ENCODE data around the gene CYP4F3.
"Not testable (repeated sequence)": the region's sequence is repeated elsewhere in the genome, so short reads cannot be mapped to it uniquely, and the experiment has no call there.

CYP4F3 gene

GRCh38 chr19:15633082-15633835 is 7.4 kb upstream of the CYP4F3 start:
- DNase-seq: no peak

GRCh38 chr19:15634105-15634504 is 6.6 kb upstream of the CYP4F3 start:
- DNase-seq: no peak

- no peak for DNase-seq
Measured at GRCh38 chr19:15635016-15635805, 5.5 kb upstream of the CYP4F3 start.

GRCh38 chr19:15636026-15636425 is 4.7 kb upstream of the CYP4F3 start:
- no peak for DNase-seq

- DNase-seq: no peak
Measured at GRCh38 chr19:15639596-15639995, 1.1 kb upstream of the CYP4F3 start.

- no peak for DNase-seq
Measured at GRCh38 chr19:15640904-15641597, 354 bp downstream of the CYP4F3 start.

GRCh38 chr19:15641901-15642491 is 1.3 kb downstream of the CYP4F3 start:
- DNase-seq: no peak

GRCh38 chr19:15642807-15643206 is 2.1 kb downstream of the CYP4F3 start:
- no peak for DNase-seq

GRCh38 chr19:15643387-15643786 is 2.7 kb downstream of the CYP4F3 start:
- DNase-seq: no peak

GRCh38 chr19:15644066-15644741 is 3.5 kb downstream of the CYP4F3 start:
- DNase-seq: no peak

- DNase-seq: no peak
Measured at GRCh38 chr19:15644816-15645215, 4.1 kb downstream of the CYP4F3 start.

GRCh38 chr19:15649526-15649925 is 8.8 kb downstream of the CYP4F3 start:
- no peak for DNase-seq

GRCh38 chr19:15650123-15650522 is 9.4 kb downstream of the CYP4F3 start:
- not testable (repeated sequence) for DNase-seq

- DNase-seq: no peak
Measured at GRCh38 chr19:15651791-15652190, 11.1 kb downstream of the CYP4F3 start.

- DNase-seq: no peak
Measured at GRCh38 chr19:15652559-15653278, 12.0 kb downstream of the CYP4F3 start.

- no peak for DNase-seq
Measured at GRCh38 chr19:15656467-15656866, 15.8 kb downstream of the CYP4F3 start.

- no peak for DNase-seq
Measured at GRCh38 chr19:15663247-15663646, 22.6 kb downstream of the CYP4F3 start.

- DNase-seq: no peak
Measured at GRCh38 chr19:15666186-15666585, 25.5 kb downstream of the CYP4F3 start.

GRCh38 chr19:15666883-15667282 is 26.2 kb downstream of the CYP4F3 start:
- DNase-seq: no peak

GRCh38 chr19:15669440-15669839 is 28.7 kb downstream of the CYP4F3 start:
- DNase-seq: no peak

GRCh38 chr19:15669891-15670290 is 29.2 kb downstream of the CYP4F3 start:
- no peak for DNase-seq

GRCh38 chr19:15671237-15671821 is 30.6 kb downstream of the CYP4F3 start:
- no peak for DNase-seq
